ENCODE measurements around the gene SRC.

SRC gene

GRCh38 chr20:37446286-37447032 is 100.5 kb downstream of the SRC start:
- DNase-seq (ENCODE audit: low read depth): no peak
- no peak for TF ChIP-seq CTCF (IDR thresholded peaks at IDR 0.05; ENCODE audit: control insufficient read depth, extremely low read depth, insufficient read depth)
- no peak overlapping the region for H3K4me3 ChIP-seq (ENCODE audit: low read depth, low read length)

DNA sequence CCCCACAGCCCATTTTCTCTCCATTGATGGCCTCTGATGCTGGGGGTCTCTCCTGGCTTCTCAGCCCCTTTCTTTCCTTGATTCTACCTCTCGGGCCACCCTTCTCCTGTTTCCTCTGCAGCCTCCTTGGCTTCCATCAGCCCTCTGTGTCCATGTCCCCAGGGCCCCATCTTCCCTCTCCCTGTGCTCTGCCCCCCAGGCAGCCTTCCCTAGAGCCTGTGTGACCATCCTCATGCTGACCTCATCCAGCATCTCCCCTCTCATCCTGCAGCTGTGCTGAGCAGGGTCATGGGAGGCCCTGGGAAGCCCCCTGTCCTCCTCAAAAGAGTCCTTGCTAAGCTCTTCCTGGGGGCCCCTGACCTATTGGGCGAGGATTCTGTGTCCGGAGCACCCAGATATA is 101.7 kb downstream of the SRC start:
- TF ChIP-seq CTCF (IDR thresholded peaks at IDR 0.05; ENCODE audit: control insufficient read depth, extremely low read depth, insufficient read depth): no peak
- H3K4me3 ChIP-seq (ENCODE audit: low read depth, low read length): no peak overlapping the region
- no peak for DNase-seq (ENCODE audit: low read depth)

DNA sequence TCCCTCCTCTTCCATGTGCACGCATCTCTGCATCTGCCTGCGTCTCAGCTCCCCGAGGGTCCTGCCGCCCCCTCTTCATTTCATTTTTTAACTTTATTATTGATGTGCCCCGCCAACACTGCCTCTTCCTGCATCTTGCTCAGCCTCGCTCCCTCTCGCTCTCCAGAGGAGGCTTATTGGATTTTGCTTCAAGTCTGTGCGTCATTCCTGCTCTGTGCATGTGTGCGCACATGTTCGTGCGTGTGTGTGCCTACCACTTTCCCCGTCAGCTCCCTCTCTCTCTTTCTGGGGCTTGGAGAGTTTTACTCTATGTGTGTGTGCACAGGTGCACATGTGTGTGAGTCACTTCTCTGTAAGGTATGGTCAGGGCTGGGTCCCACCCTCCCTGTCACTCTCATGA is 103.3 kb downstream of the SRC start:
- no peak overlapping the region for H3K4me3 ChIP-seq (ENCODE audit: low read depth, low read length)
- no peak for TF ChIP-seq CTCF (IDR thresholded peaks at IDR 0.05; ENCODE audit: control insufficient read depth, extremely low read depth, insufficient read depth)
- DNase-seq (ENCODE audit: low read depth): no peak

GRCh38 chr20:37450344-37450743 is 104.4 kb downstream of the SRC start:
- DNase-seq (ENCODE audit: low read depth): no peak
- no peak for TF ChIP-seq CTCF (IDR thresholded peaks at IDR 0.05; ENCODE audit: control insufficient read depth, extremely low read depth, insufficient read depth)
- H3K4me3 ChIP-seq (ENCODE audit: low read depth, low read length): no peak overlapping the region

DNA sequence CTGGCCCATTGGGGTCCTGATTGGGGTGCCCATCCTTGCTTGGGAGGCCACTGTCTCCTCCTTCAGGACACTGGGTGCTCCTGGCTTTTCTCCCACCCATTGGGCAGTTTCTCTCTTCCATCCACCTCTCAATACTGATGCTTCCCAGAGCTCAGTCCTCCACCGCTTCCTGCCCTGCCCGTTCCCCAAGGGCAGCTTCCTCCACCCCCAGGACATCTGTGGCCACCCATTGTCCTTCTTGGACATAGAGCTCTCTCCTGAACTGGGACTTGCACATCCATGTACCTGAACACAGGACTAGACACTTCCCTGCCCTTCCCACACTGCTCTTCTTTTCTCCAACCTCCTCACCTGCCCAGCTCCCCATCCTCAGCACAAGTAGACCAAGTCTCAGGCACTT is 105.7 kb downstream of the SRC start:
- no peak for TF ChIP-seq CTCF (IDR thresholded peaks at IDR 0.05; ENCODE audit: control insufficient read depth, extremely low read depth, insufficient read depth)
- DNase-seq (ENCODE audit: low read depth): no peak
- no peak overlapping the region for H3K4me3 ChIP-seq (ENCODE audit: low read depth, low read length)

GRCh38 chr20:37452236-37452635 is 106.3 kb downstream of the SRC start:
- TF ChIP-seq CTCF (IDR thresholded peaks at IDR 0.05; ENCODE audit: control insufficient read depth, extremely low read depth, insufficient read depth): no peak
- no peak for DNase-seq (ENCODE audit: low read depth)
- no peak overlapping the region for H3K4me3 ChIP-seq (ENCODE audit: low read depth, low read length)

DNA sequence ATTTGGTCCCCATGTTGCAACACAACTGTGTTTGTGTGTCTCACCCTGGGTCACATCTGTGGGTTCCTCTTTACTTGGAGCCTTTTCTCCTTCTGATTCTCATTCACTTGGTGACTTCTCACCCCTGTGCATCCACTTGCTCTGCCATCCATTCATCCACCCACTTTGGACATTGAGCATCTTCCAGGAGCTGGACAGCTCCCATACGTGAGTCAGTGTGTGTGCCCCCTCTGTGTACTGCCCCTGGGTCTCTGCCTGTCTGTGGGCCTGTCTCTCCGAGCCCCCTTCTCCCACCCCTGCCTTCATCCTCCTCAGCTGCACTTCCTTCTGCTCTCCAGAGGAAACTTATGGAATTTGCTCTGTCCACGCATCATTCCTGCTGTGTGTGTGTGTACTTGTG is 107.3 kb downstream of the SRC start:
- no peak for DNase-seq (ENCODE audit: low read depth)
- no peak overlapping the region for H3K4me3 ChIP-seq (ENCODE audit: low read depth, low read length)
- TF ChIP-seq CTCF (IDR thresholded peaks at IDR 0.05; ENCODE audit: control insufficient read depth, extremely low read depth, insufficient read depth): no peak
